ENCODE results near the gene PPAN.

GRCh38 chr19:10074153-10074552, 32.0 kb upstream of the PPAN start:
- peak; percentile 64 for TF ChIP-seq CTCF (conservative IDR thresholded peaks at IDR 0.05; ENCODE audit: low read depth, low read length)
- TF ChIP-seq EZH2 (IDR thresholded peaks at IDR 0.05; ENCODE audit: low read length, unreplicated experiment): no peak
